PC-3 (cell line): ENCODE results near the gene NHP2. TPM values are rescaled to one million over a fixed set of nuclear protein-coding genes. Genes with fewer than 3 reads are reported as not detected.

Experiments used
- ATAC-seq: fragments of 200-7000 bp; cut with Tn5 transposase; 2 replicates; pipeline ENCODE4 v1.9.1; 2020; ENCODE audit warnings: mild to moderate bottlenecking, moderate library complexity
- BruUV-seq: library from RNA; stranded (reverse); fragments of 400-500 nt; replicated peaks from 2 replicates; lab custom pipeline; 2021; lab: Mats Ljungman, UMichigan
- CTCF ChIA-PET: fragments of 300-600 bp; sonication (Branson Sonifier 250); formaldehyde crosslinking; loops from one replicate; lab custom pipeline; 2022; ENCODE audit warnings: antibody characterized with exemption; lab: Charles Lee
- POLR2A ChIA-PET: fragments of 300-600 bp; sonication (Branson Sonifier 250); formaldehyde crosslinking; loops from one replicate; lab custom pipeline; 2022; ENCODE audit warnings: antibody characterized with exemption; ENCODE audit not compliant: unreplicated experiment; lab: Charles Lee
- DNase-seq: peaks from one replicate; pipeline ENCODE4 v3.0.0-alpha.2; 2015
- H2AFZ ChIP-seq: fragments of 300-600 bp; sonication (generic); 2 replicates; pipeline ENCODE4 v1.6.0; 2016; ENCODE audit warnings: antibody characterized with exemption, low read length
- H3F3A ChIP-seq: fragments of 300-600 bp; sonication (generic); one replicate; pipeline ENCODE4 v1.6.0; 2017; ENCODE audit warnings: antibody characterized with exemption, low read length, control low read depth, mild to moderate bottlenecking; ENCODE audit not compliant: unreplicated experiment
- H3K27ac ChIP-seq: fragments of 300-600 bp; sonication (generic); 2 replicates; pipeline ENCODE4 v1.5.1; 2016; ENCODE audit warnings: mild to moderate bottlenecking, low read length
- H3K27me3 ChIP-seq: fragments of 300-600 bp; sonication (generic); 2 replicates; pipeline ENCODE4 v1.6.1; 2016; ENCODE audit warnings: low read length, mixed read lengths
- H3K36me3 ChIP-seq: fragments of 300-600 bp; sonication (generic); 2 replicates; pipeline ENCODE4 v1.6.1; 2016; ENCODE audit warnings: low read depth, mixed run types, low read length, mixed read lengths
- H3K4me1 ChIP-seq: fragments of 300-600 bp; sonication (generic); 2 replicates; pipeline ENCODE4 v1.5.1; 2016; ENCODE audit warnings: low read length; ENCODE audit not compliant: insufficient read depth
- H3K4me2 ChIP-seq: fragments of 300-600 bp; sonication (generic); 2 replicates; pipeline ENCODE4 v1.6.0; 2016; ENCODE audit warnings: low read length
- H3K4me3 ChIP-seq: fragments of 300-600 bp; sonication (generic); 2 replicates; pipeline ENCODE4 v1.5.1; 2016; ENCODE audit warnings: mild to moderate bottlenecking, low read length, mixed read lengths
- H3K79me2 ChIP-seq: fragments of 300-600 bp; sonication (generic); 2 replicates; pipeline ENCODE4 v1.6.1; 2017; ENCODE audit warnings: low read length, mixed read lengths
- H3K9ac ChIP-seq: fragments of 300-600 bp; sonication (generic); 2 replicates; pipeline ENCODE4 v1.6.0; 2016; ENCODE audit warnings: mild to moderate bottlenecking, low read length
- H3K9me2 ChIP-seq: fragments of 300-600 bp; sonication (generic); replicated peaks from 2 replicates; pipeline ENCODE4 v1.6.1; 2016; ENCODE audit warnings: mixed run types, low read length, mixed read lengths
- H3K9me3 ChIP-seq: fragments of 300-600 bp; sonication (generic); 2 replicates; pipeline ENCODE4 v1.6.1; 2016; ENCODE audit warnings: low read length, mixed read lengths
- H4K20me1 ChIP-seq: fragments of 300-600 bp; sonication (generic); 2 replicates; pipeline ENCODE4 v1.6.1; 2016; ENCODE audit warnings: low read length, mixed read lengths
- CTCF ChIP-seq: fragments of 300-600 bp; sonication (generic); conservative IDR thresholded peaks from 2 replicates; pipeline ENCODE4 v1.5.1; 2017; ENCODE audit warnings: antibody characterized with exemption, low read depth, mild to moderate bottlenecking, low read length
- EZH2 ChIP-seq: fragments of 300-600 bp; sonication (generic); IDR thresholded peaks from one replicate; pipeline ENCODE4 v1.6.1; 2017; ENCODE audit warnings: antibody characterized with exemption, mild to moderate bottlenecking, low read length; ENCODE audit not compliant: unreplicated experiment
- EZH2phosphoT487 ChIP-seq: fragments of 300-600 bp; sonication (generic); IDR thresholded peaks from 2 replicates; pipeline ENCODE4 v1.6.1; 2018; ENCODE audit warnings: mild to moderate bottlenecking, antibody characterized with exemption, low read length, borderline replicate concordance
- intact Hi-C: fragments of 100-400 bp; cut with micrococcal nuclease; formaldehyde crosslinking; loops from 2 replicates; pipeline ENCODE4 v1.9.0; 2023
- total RNA-seq: library from RNA; depleted of rRNA; stranded (reverse); fragments of >200 nt; gene quantifications from 2 replicates; pipeline ENCODE4 v1.2.3, GENCODE V29; 2014

NHP2 gene
- total RNA-seq, 1 experiment from 2014 or later = 649 TPM

DNA sequence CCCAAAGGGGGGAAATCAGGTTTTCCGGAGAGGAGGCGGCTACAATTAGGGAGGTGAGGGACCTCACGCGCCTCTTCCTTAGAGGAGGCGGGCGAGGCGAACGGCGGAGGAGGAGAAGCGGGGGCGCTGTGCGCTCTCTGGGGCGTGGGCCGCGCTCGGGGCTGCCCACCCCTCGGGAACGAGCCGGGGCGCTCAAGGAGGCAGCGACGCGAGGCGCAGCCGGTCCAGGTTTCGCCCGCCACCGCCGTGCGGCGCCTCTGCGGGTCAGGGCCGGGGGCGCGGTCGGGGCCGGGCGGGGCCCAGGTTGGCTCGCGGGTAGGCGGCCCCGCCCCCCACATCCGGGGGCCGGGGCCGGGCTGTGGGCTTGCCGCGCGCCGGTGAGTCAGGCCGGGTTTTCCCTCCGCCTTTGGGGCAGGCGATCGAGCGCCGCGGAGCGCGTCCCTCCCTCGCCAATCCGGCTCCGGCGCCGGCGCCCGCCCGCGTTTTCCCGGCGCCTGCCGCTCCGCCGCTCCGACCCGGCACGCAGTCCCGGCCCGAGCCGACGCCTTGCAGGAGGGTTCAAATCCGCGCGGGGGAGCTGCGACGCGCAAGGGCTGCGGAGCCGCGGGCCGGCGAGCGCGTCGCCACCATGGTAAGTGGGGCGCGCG is 40.4 kb downstream of the NHP2 start, which contains the start of gene N4BP3:
TSS of gene N4BP3 (plus strand) at position 392 of the 647 bp plus-strand sequence. CDS start 6,052 bp downstream, outside the sequence.
- CTCF ChIA-PET = no interaction called here
- intact Hi-C loops = no loop called here
- no peaks in the 10 kb centered on the region for H3K79me2 ChIP-seq
- peak within 1 kb of the TSS; percentile 47; the same call in 1 of the 2 replicates for H3K4me3 ChIP-seq
- H3K9ac ChIP-seq = no peak within 1 kb of the TSS
- no TSS peak for BruUV-seq
- ATAC-seq (peak; percentile 30), DNase-seq (peak; percentile 58)
- H3K27me3 ChIP-seq = peaks cover 55% of the 10 kb centered on the region
- POLR2A ChIA-PET = no interaction called here
- H3K9me2 ChIP-seq = no peaks in the 10 kb centered on the region
- H3K9me3 ChIP-seq = no peaks in the 10 kb centered on the region
- peaks cover 13% of the 10 kb centered on the region; the same call in 1 of the 2 replicates for H3K4me1 ChIP-seq
- H3K27ac ChIP-seq = no peak within 1 kb of the TSS
- H3K4me2 ChIP-seq = peak within 1 kb of the TSS; percentile 57
- TF ChIP-seq CTCF (no peak), EZH2phosphoT487 (no peak), EZH2 (no peak)
- no peaks in the 10 kb centered on the region for H4K20me1 ChIP-seq
- H3F3A ChIP-seq = no peaks in the 10 kb centered on the region
- no peak within 1 kb of the TSS for H2AFZ ChIP-seq
- no peaks in the 10 kb centered on the region for H3K36me3 ChIP-seq

DNA sequence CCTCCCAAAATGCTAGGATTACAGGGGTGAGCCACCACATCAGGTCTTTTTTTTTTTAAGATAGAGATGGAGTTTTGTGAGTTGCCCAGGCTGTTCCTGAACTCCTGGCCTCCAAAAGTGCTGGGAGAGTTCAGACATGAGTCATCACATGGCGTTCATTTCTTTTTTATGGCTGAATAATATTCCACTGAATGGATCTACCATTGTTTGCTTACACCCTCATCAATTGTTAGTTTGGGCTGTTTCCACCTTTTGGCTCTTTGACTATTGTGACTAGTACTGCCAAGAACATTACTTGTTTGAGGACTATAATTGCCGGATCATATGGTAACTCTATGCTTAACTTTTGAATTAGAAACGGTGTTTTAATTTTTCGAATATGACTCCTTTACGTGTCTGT is 41.1 kb downstream of the NHP2 start:
- BruUV-seq = no TSS peak
- TF ChIP-seq EZH2 = no peak
- TF ChIP-seq EZH2phosphoT487 = no peak
- TF ChIP-seq CTCF = no peak
- CTCF ChIA-PET = no interaction called here
- no peak overlapping the region for H3K4me2 ChIP-seq
- ATAC-seq (no peak), DNase-seq (no peak)
- H3F3A ChIP-seq = no peaks in the 10 kb centered on the region
- H3K9me2 ChIP-seq = no peaks in the 10 kb centered on the region
- no peak overlapping the region for H2AFZ ChIP-seq
- POLR2A ChIA-PET = no interaction called here
- H4K20me1 ChIP-seq = no peaks in the 10 kb centered on the region
- H3K79me2 ChIP-seq = no peaks in the 10 kb centered on the region
- no peak overlapping the region for H3K27ac ChIP-seq
- no peaks in the 10 kb centered on the region for H3K36me3 ChIP-seq
- no peaks in the 10 kb centered on the region for H3K9me3 ChIP-seq
- peaks cover 13% of the 10 kb centered on the region; the same call in 1 of the 2 replicates for H3K4me1 ChIP-seq
- intact Hi-C loops = no loop called here
- H3K4me3 ChIP-seq = no peak overlapping the region
- H3K9ac ChIP-seq = no peak overlapping the region
- peaks cover 55% of the 10 kb centered on the region for H3K27me3 ChIP-seq

- ATAC-seq = no peak
- no TSS peak for BruUV-seq
Measured at GRCh38 chr5:178111925-178112324, 41.8 kb downstream of the NHP2 start.

More at GRCh38 chr5:178111925-178112324, 41.8 kb downstream of the NHP2 start:
- H3K4me2 ChIP-seq = no peak overlapping the region
- H3K9ac ChIP-seq = no peak overlapping the region
- no peaks in the 10 kb centered on the region for H3K9me2 ChIP-seq
- peaks cover 13% of the 10 kb centered on the region; the same call in 1 of the 2 replicates for H3K4me1 ChIP-seq
- no peak for DNase-seq
- H3K79me2 ChIP-seq = no peaks in the 10 kb centered on the region
- ChIA-PET CTCF (no interaction called here), POLR2A (no interaction called here)
- no peak overlapping the region for H3K27ac ChIP-seq
- H3K36me3 ChIP-seq = no peaks in the 10 kb centered on the region
- intact Hi-C loops = no loop called here
- H3K9me3 ChIP-seq = no peaks in the 10 kb centered on the region
- H3K4me3 ChIP-seq = no peak overlapping the region
- no peaks in the 10 kb centered on the region for H3F3A ChIP-seq
- peaks cover 50% of the 10 kb centered on the region for H3K27me3 ChIP-seq
- H4K20me1 ChIP-seq = no peaks in the 10 kb centered on the region
- no peak overlapping the region for H2AFZ ChIP-seq
- TF ChIP-seq EZH2 (no peak), CTCF (no peak), EZH2phosphoT487 (no peak)
